ENCODE results near the gene RAB23.

RAB23 gene

DNA sequence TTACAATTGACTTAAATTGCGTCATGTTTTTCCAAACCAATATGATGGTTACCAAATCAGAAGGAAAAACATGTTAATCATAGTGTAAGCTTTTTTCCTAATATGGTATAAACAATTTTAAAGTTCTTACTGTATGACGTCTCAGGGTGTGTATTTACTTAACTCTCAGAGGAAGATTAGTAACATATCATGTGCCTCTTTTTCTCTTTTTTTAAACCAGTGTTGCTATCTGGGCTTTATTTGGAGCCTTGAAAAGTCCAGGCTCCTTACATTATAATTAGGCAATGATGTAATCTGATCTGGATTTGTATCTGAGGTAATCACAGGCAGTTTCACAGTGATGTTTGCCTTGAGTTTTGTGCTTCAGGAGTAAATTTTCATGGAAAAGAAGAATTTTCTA is 20.4 kb upstream of the RAB23 start:
- peak; percentile 98 for DNase-seq (ENCODE audit: low read depth)

DNA sequence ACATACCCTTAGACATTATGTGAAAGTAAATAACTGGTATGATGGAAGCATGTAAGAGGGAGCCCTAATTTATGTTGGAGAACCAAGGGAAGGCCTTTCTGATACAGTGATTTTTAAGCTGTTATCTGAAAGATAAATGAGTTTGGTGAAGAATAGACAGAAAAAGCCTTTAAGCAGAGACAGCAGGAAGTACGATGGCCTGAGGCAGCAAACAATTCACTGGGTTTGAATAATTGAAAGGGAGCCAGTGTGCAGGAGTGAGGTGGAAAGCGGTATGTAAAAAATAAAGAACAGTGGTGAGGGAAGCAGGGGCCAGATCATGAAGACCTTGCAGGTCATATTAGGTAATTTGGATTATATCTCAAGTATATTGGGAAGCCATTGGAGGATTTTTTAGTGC is 4.1 kb upstream of the RAB23 start:
- DNase-seq (ENCODE audit: low read depth) = no peak

- peak; percentile 93 for DNase-seq (ENCODE audit: low read depth)
These were observed 2.8 kb upstream of the RAB23 start for GRCh38 chr6:57224769-57225515.

DNA sequence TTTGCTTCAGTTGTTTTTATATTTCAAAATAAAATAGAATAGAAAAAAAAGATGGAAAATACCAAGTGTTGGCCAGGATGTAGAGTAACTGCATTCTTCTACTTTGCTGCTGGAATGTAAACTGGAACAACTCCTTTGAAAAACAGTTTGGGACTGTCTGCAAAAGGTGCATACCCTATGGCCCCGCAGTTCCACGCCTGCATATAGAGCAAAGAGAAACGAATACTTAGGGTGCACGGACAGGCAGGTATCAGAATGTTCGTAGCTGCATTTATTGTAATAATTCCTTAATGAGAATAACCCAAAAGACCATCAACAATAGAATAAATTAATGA is 603 bp upstream of the RAB23 start:
- DNase-seq (ENCODE audit: low read depth) = no peak

- peak; percentile 54 for DNase-seq (ENCODE audit: low read depth)
These were observed 744 bp downstream of the RAB23 start for GRCh38 chr6:57221191-57221935.

- no peak for DNase-seq (ENCODE audit: low read depth)
These were observed 1.9 kb downstream of the RAB23 start for GRCh38 chr6:57220083-57220703.

GRCh38 chr6:57217270-57217669 is 4.8 kb downstream of the RAB23 start:
- DNase-seq (ENCODE audit: low read depth) = no peak

- DNase-seq (ENCODE audit: low read depth) = no peak
These were observed 5.6 kb downstream of the RAB23 start for GRCh38 chr6:57216235-57217101.

GRCh38 chr6:57215260-57215659 is 6.8 kb downstream of the RAB23 start:
- no peak for DNase-seq (ENCODE audit: low read depth)

- no peak for DNase-seq (ENCODE audit: low read depth)
These were observed 12.0 kb downstream of the RAB23 start for GRCh38 chr6:57210060-57210459.

DNA sequence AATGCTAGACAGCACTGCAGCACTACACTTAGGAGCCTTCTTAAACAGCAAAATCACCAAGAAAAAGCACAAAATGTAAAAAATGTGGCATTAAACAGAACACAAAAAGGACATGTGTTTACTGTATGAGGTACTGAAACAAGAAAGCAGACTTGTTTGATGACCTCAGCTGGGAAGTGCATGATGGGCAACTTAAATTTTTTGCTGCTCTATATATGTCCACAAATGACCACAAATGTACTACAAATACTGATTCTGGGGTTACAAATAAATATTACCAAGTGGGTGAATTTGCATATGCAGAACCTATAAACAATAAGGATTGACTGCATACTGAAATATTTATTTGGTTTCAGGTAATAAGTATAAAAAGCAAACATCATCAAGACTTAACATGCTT is 13.1 kb downstream of the RAB23 start:
- peak; percentile 43 for DNase-seq (ENCODE audit: low read depth)

- peak; percentile 67 for DNase-seq (ENCODE audit: low read depth)
These were observed 14.2 kb downstream of the RAB23 start for GRCh38 chr6:57207872-57208271.

GRCh38 chr6:57207141-57207540 is 15.0 kb downstream of the RAB23 start:
- peak; percentile 89 for DNase-seq (ENCODE audit: low read depth)

DNA sequence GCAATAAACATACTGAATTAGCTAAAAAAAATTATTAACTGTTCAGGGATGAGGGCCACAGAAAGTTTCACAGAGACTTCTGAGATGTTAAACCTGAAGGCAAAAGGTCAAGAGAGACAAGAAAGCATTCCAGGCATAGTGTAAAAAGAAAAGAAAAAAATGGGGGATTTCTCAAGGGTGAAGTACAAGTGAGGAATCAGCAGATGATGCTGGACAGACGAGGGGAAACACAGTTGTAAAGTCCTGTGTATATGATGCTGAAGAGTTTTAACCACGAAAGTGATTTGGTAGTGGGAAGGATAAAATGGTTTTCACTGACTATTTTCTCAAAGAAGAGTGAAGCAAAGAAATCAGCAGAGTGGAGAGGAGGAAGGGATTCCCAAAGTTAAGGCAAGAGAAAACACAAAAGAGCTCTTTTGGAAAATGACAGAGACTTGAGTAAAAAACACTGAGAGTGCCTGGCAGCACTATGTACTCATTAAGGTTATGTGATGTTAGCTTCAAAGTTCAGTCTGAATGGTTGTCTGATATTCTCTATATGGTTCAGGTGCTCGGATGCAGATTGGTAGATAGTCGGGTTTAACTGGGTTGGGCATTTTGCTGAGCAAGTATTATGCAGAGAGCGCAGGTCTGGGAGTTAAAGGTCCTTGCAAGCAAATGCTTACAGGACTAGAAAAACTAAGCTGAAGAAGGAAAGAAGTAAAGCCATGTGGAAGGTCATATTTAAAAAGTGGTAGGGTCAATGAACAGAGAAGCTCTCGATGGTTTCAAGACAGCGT is 16.4 kb downstream of the RAB23 start:
- DNase-seq (ENCODE audit: low read depth) = peak; percentile 42

DNA sequence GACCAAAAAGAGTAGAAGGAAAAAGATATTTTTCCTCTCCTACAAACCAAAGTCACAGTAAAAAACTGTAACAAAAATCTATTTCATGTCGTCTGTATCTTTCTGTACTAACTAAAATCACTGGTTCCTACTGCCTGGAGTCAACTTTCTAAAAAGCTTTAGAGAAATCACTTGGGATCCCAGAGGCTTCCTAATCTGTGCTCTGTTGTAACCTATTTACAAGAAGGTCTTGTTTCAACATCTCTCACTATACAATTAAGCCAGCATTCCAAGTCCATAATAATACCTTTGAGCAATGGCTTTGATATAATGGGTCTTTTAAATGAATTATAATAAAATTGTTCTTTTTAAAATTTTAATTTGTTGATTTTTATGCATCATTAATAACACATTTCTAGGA is 20.4 kb downstream of the RAB23 start:
- DNase-seq (ENCODE audit: low read depth) = peak; percentile 58

DNA sequence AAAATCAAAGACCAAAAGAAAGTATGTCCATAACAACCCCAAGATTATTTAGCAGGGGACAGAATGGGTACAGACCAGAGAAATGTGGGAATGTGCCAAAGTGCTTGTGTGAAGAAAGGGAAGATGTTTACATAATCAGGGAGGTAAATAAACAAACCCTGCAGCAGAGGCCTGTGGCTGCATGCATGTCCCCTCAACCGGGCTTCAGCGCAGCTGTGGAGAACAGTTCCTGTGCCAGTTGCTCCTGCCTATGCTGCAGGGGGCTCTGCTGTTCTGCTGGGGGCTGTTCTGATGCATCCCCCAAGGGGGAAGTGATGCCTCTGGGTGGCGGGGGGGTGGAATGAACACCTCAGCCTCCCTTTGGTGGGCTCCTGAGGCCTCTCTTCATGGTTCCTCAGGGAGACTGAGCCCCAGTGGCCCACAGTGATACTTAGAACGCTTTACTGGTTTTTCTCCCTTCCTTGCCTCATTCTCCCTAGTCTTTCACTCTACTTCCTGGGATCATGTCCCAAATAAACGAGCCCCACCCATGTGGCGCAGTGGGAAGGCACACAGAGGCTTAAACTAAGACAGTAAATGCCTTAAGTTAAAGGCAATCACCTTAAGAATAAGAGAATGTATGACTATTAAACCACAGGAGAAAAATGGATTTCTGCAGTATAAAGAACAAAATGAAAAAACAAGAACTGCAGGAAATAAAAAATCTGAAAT is 23.0 kb downstream of the RAB23 start:
- DNase-seq (ENCODE audit: low read depth) = no peak

DNA sequence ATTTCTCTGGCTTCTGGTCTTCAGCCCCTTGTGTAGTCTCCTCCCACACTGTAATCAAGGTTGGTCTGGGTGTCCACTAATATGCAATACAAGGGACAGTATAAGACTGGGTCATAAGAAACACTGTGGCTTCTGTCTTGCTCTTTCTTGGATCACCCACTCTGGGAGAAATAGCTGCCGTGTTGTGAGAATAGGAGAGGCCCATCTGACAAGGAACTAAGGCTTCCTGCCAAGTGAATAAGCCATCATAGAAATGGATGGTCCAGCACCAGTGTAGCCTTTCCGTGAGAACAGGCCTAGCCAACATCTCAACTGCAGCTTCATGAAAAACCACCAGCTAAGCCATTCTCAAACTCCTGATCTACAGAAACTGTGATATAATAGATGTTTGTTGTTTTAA is 26.6 kb downstream of the RAB23 start:
- DNase-seq (ENCODE audit: low read depth) = peak; percentile 17

DNA sequence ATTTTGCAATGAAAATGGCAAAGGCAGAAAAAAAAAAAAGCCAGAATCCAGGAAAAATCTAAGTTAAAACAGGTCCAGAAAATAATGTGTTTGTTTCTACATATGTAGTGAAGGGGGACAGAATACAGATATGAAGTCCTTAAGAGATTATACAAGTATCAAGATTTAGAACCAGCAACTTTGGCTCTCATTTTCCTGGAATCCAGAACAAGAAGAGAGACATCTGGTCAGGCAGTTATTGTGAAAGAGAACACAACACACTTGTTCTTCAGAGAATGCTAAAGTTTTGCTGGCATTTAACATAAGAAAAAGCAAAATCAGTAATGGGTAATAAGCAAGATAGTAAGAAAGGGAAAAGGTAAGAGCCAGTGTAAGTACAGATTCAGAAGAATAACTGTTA is 28.9 kb downstream of the RAB23 start:
- DNase-seq (ENCODE audit: low read depth) = peak; percentile 64

DNA sequence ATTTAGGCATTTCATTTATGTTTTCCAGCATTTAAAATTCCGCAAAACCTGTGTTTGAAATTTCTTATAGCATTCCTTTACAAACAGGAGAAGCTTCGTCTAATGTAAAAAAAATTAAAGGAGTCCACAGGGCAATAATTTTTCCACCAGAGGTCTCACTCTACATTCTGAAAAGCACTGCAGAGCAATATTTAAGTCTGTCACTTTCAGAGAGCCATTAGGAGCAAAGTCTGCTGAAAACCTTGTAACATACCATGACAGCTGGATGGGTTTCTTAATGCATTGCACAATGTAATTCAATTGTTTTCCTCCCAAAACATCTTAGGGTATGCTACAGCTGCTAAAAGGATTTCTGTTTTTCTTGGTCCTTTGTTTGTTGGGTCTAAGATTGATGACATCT is 32.0 kb downstream of the RAB23 start:
- peak; percentile 59 for DNase-seq (ENCODE audit: low read depth)

GRCh38 chr6:57183336-57183735 is 38.8 kb downstream of the RAB23 start:
- DNase-seq (ENCODE audit: low read depth) = no peak

DNA sequence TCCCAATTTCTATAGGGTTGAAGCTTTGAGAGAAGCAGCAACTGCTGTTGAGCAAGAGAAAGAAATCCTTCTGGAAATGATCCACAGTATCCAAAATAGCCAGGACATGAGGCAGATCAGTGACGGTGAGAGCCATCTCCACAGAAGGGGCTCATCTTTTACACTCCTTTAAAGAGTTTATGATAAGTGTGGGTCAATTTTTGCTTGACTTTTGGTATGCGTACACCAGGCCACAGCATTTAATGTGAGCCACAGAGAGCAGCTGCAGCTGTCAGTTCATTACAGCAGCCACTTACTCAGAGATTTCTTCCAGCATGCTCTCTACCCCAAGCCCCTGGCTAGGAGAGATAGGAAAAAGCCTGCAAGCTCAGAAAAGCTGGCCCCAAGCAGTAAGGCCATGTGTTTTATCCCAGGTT is 40.1 kb downstream of the RAB23 start:
- peak; percentile 71 for DNase-seq (ENCODE audit: low read depth)

Measured in amniotic epithelial cell (primary cell).